Lower leg skin (tissue), 3 donors: ENCODE data around the gene CTNNAL1.

Experiments
- CTCF ChIP-seq, 3 donors: fragments of 450-650 bp; IDR thresholded peaks; one replicate each; pipeline ENCODE4 v1.5.1; 2016; ENCODE audit warnings: antibody characterized with exemption in 3 of 3, mild to moderate bottlenecking in 3 of 3, moderate library complexity in 2 of 3
- POLR2A ChIP-seq, 2 donors: fragments of 450-650 bp; IDR thresholded peaks; one replicate each; pipeline ENCODE4 v1.6.1; 2016 to 2017; ENCODE audit warnings: antibody characterized with exemption in 2 of 2, mild to moderate bottlenecking in 1 of 2, moderate library complexity in 1 of 2

DNA sequence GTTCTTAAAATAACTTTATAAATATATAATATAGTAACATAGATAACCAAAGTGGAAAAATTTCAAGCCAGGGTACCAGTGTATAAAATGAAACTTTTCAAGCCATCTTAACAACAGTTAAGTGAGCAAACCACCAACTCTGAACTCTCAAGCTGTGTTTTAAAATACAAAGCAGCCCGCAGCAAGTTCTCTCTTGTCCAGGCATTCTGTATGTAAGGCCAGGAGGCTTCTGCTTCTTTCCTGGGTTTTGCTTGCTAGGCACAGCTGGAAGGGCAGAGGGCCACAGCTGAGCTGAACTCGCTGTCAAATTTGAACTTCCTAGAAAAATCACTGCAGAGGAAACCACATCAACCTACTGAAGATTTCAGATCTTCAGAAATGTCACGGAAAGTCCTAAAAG lies 6.8 kb upstream of the CTNNAL1 start:
- no peak for TF ChIP-seq CTCF (IDR thresholded peaks at IDR 0.05)
- TF ChIP-seq POLR2A (IDR thresholded peaks at IDR 0.05) = no peak
